SK-N-SH (cell line): ENCODE results near the gene SCN4A. TPM values are rescaled to one million over a fixed set of nuclear protein-coding genes. Genes with fewer than 3 reads are reported as not detected.

ENCODE experiments used
- CTCF ChIA-PET: fragments of 300-600, 350-600 bp; formaldehyde crosslinking; extraction: SDS; loops from one replicate; lab custom pipeline; 2021; lab: Yijun Ruan, JAX
- POLR2A ChIA-PET: fragments of 350-600 bp; sonication (Branson Sonifier 250); formaldehyde crosslinking; extraction: SDS; loops from one replicate; lab custom pipeline; 2020; ENCODE audit warnings: antibody characterized with exemption, inconsistent platforms; lab: Yijun Ruan, JAX
- DNase-seq: peaks from one replicate; pipeline ENCODE4 v3.0.0; 2012
- H2AFZ ChIP-seq: fragments of 200-600 bp; sonication (generic); 2 replicates; pipeline ENCODE4 v1.8.1; 2016; ENCODE audit warnings: antibody characterized with exemption, mild to moderate bottlenecking, low read depth
- H3F3A ChIP-seq: fragments of 200-600 bp; sonication (generic); replicated peaks from 2 replicates; pipeline ENCODE3; 2016; ENCODE audit warnings: antibody characterized with exemption, mild to moderate bottlenecking; ENCODE audit not compliant: insufficient read depth
- H3K27ac ChIP-seq, 2 experiments: fragments of 200-500 bp in 1 of 2; fragments of 200-600 bp in 1 of 2; sonication (Bioruptor generic) in 1 of 2; sonication (generic), shearing (Covaris generic) in 1 of 2; 2 replicates each; pipeline versions ENCODE4 v1.5.1 to v1.6.1; 2014 to 2016; ENCODE audit warnings: low read depth in 2 of 2, inconsistent platforms in 1 of 2, low read length in 1 of 2, mild to moderate bottlenecking in 1 of 2, mixed read lengths in 1 of 2
- H3K27me3 ChIP-seq: fragments of 200-600 bp; sonication (generic), shearing (Covaris generic); 2 replicates; pipeline ENCODE4 v1.6.1; 2016; ENCODE audit warnings: mixed run types; ENCODE audit not compliant: insufficient read depth
- H3K36me3 ChIP-seq, 2 experiments: fragments of 200-500 bp in 1 of 2; fragments of 200-600 bp in 1 of 2; sonication (Bioruptor generic) in 1 of 2; sonication (generic) in 1 of 2; replicated peaks in 1 of 2; 2 replicates each; pipeline versions ENCODE3 to v1.5.1; 2014 to 2016; ENCODE audit warnings: low read length in 1 of 2, mild to moderate bottlenecking in 1 of 2; ENCODE audit not compliant: insufficient read depth in 2 of 2, control insufficient read depth in 1 of 2
- H3K4me1 ChIP-seq, 2 experiments: fragments of 200-500 bp in 1 of 2; fragments of 200-600 bp in 1 of 2; sonication (Bioruptor generic) in 1 of 2; sonication (generic), shearing (Covaris generic) in 1 of 2; 2 replicates each; pipeline versions ENCODE4 v1.5.1 to v1.6.1; 2014 to 2016; ENCODE audit warnings: low read depth in 1 of 2, low read length in 1 of 2, mixed run types in 1 of 2; ENCODE audit not compliant: insufficient read depth in 2 of 2, control insufficient read depth in 1 of 2
- H3K4me2 ChIP-seq: fragments of 200-600 bp; sonication (generic), shearing (Covaris generic); 2 replicates; pipeline ENCODE4 v1.6.1; 2017; ENCODE audit warnings: mixed run types
- H3K4me3 ChIP-seq, 2 experiments: fragments of 200-500 bp in 1 of 2; fragments of 200-600 bp in 1 of 2; sonication (Bioruptor generic) in 1 of 2; sonication (generic), shearing (Covaris generic) in 1 of 2; 2 replicates each; pipeline versions ENCODE4 v1.5.1 to v1.8.1; 2014 to 2016; ENCODE audit warnings: low read depth in 2 of 2, inconsistent platforms in 1 of 2, low read length in 1 of 2, mild to moderate bottlenecking in 1 of 2, mixed read lengths in 1 of 2, moderate library complexity in 1 of 2
- H3K79me2 ChIP-seq: fragments of 200-600 bp; sonication (generic); 2 replicates; pipeline ENCODE4 v1.8.1; 2017; ENCODE audit warnings: mild to moderate bottlenecking; ENCODE audit not compliant: insufficient read depth
- H3K9ac ChIP-seq: fragments of 200-600 bp; sonication (generic); 2 replicates; pipeline ENCODE4 v1.6.1; 2017; ENCODE audit warnings: mixed run types
- H3K9me2 ChIP-seq: fragments of 200-600 bp; sonication (generic); 2 replicates; pipeline ENCODE4 v1.6.1; 2017; ENCODE audit warnings: mixed run types
- H3K9me3 ChIP-seq: fragments of 200-600 bp; sonication (generic); 2 replicates; pipeline ENCODE4 v1.6.1; 2017; ENCODE audit warnings: mixed run types, mild to moderate bottlenecking, moderate library complexity
- H4K20me1 ChIP-seq: fragments of 200-600 bp; sonication (generic); 2 replicates; pipeline ENCODE4 v1.6.1; 2017; ENCODE audit warnings: mild to moderate bottlenecking, mixed run types; ENCODE audit not compliant: insufficient read depth
- ELF1 ChIP-seq: IDR thresholded peaks from 2 replicates; pipeline ENCODE4 v1.4.0; 2012
- EZH2phosphoT487 ChIP-seq: fragments of 200-600 bp; sonication (generic); IDR thresholded peaks from 2 replicates; pipeline ENCODE4 v1.6.1; 2017; ENCODE audit warnings: low read depth, mixed run types, mild to moderate bottlenecking, antibody characterized with exemption, moderate library complexity, borderline replicate concordance
- FOSL2 ChIP-seq: IDR thresholded peaks from 2 replicates; pipeline ENCODE4 v1.4.0; 2012; ENCODE audit warnings: low read depth, mild to moderate bottlenecking, moderate library complexity, borderline replicate concordance
- FOXM1 ChIP-seq: IDR thresholded peaks from 2 replicates; pipeline ENCODE4 v1.4.0; 2012; ENCODE audit warnings: low read depth, mild to moderate bottlenecking
- GABPA ChIP-seq: IDR thresholded peaks from 2 replicates; pipeline ENCODE4 v1.4.0; 2012; ENCODE audit warnings: low read depth, mild to moderate bottlenecking
- GATA2 ChIP-seq: sonication (generic); formaldehyde crosslinking; IDR thresholded peaks from 2 replicates; pipeline ENCODE4 v1.5.0; 2020; ENCODE audit warnings: mild to moderate bottlenecking, missing genetic modification reagents
- JUND ChIP-seq: IDR thresholded peaks from 2 replicates; pipeline ENCODE4 v1.4.0; 2012
- MEF2A ChIP-seq: IDR thresholded peaks from 2 replicates; pipeline ENCODE4 v1.4.0; 2012; ENCODE audit warnings: low read depth, borderline replicate concordance
- NRF1 ChIP-seq: IDR thresholded peaks from 2 replicates; pipeline ENCODE4 v1.6.1; 2012; ENCODE audit warnings: low read depth, mild to moderate bottlenecking, low read length
- PBX3 ChIP-seq: IDR thresholded peaks from 2 replicates; pipeline ENCODE4; 2012
- SMC3 ChIP-seq: IDR thresholded peaks from 2 replicates; pipeline ENCODE4 v1.6.1; 2012; ENCODE audit warnings: low read depth, low read length, improper control_type of control experiment
- USF1 ChIP-seq: IDR thresholded peaks from 2 replicates; pipeline ENCODE4 v1.4.0; 2012; ENCODE audit warnings: low read depth, borderline replicate concordance
- USF2 ChIP-seq: fragments of 150-350 bp; IDR thresholded peaks from 2 replicates; pipeline ENCODE4 v1.6.1; 2017; ENCODE audit warnings: antibody characterized with exemption, low read length, low read depth, borderline replicate concordance
- ZBTB33 ChIP-seq: IDR thresholded peaks from 2 replicates; pipeline ENCODE4 v1.4.0; 2012; ENCODE audit warnings: low read depth, borderline replicate concordance
- WGBS: methylation state at CpG from one replicate; pipeline ENCODE4 v1.1.6; 2017; ENCODE audit warnings: low lambda C conversion rate; 5-methylcytosine and 5-hydroxymethylcytosine counted together
- polyA plus RNA-seq, 3 experiments: library from polyadenylated mRNA; depleted of rRNA; stranded (reverse); fragments of >200 nt; gene quantifications; 2 replicates each; pipeline ENCODE4 v1.2.3, GENCODE V29; 2012
- TF ChIP-seq, protein P1 (sequence below): fragments of 150-350 bp; IDR thresholded peaks from 2 replicates; pipeline ENCODE4 v1.6.1; 2016; ENCODE audit warnings: mild to moderate bottlenecking, low read depth, low read length
- TF ChIP-seq, protein P2 (sequence below): IDR thresholded peaks from 2 replicates; pipeline ENCODE4 v1.4.0; 2012; ENCODE audit warnings: low read depth
- TF ChIP-seq, protein P3 (sequence below): fragments of 200-600 bp; sonication (generic); IDR thresholded peaks from 2 replicates; pipeline ENCODE4 v1.6.1; 2017; ENCODE audit warnings: antibody characterized with exemption, mild to moderate bottlenecking, moderate library complexity

The SCN4A gene
- polyA plus RNA-seq, 1 of the 3 experiments (the other 2 are of a cell fraction), result not detected

- Histone ChIP-seq H3K4me1 (peaks cover 4 to 6% of the 10 kb centered on the region in 2 experiments; a peak in 3 of 4 replicates), H3K27me3 (no peaks in the 10 kb centered on the region), H3K27ac (no peak overlapping the region), H3K4me3 (no peak overlapping the region), H4K20me1 (no peaks in the 10 kb centered on the region), H2AFZ (no peak overlapping the region), H3K9me3 (no peaks in the 10 kb centered on the region), H3K79me2 (no peaks in the 10 kb centered on the region), H3F3A (no peaks in the 10 kb centered on the region), H3K36me3 (no peaks in the 10 kb centered on the region), H3K9me2 (no peaks in the 10 kb centered on the region)
- WGBS, result 75% methylated on average over 10 of the region's 10 CpGs
- POLR2A ChIA-PET, result no interaction called here
- DNase-seq, result no peak
- TF ChIP-seq USF2, result no peak
- TF ChIP-seq, protein P1, sequence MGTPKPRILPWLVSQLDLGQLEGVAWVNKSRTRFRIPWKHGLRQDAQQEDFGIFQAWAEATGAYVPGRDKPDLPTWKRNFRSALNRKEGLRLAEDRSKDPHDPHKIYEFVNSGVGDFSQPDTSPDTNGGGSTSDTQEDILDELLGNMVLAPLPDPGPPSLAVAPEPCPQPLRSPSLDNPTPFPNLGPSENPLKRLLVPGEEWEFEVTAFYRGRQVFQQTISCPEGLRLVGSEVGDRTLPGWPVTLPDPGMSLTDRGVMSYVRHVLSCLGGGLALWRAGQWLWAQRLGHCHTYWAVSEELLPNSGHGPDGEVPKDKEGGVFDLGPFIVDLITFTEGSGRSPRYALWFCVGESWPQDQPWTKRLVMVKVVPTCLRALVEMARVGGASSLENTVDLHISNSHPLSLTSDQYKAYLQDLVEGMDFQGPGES, result no peak
- TF ChIP-seq GABPA, result no peak
- no peak for TF ChIP-seq MEF2A
- TF ChIP-seq, protein P2, sequence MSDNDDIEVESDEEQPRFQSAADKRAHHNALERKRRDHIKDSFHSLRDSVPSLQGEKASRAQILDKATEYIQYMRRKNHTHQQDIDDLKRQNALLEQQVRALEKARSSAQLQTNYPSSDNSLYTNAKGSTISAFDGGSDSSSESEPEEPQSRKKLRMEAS, result no peak
- no peak for TF ChIP-seq JUND
- TF ChIP-seq, protein P3, sequence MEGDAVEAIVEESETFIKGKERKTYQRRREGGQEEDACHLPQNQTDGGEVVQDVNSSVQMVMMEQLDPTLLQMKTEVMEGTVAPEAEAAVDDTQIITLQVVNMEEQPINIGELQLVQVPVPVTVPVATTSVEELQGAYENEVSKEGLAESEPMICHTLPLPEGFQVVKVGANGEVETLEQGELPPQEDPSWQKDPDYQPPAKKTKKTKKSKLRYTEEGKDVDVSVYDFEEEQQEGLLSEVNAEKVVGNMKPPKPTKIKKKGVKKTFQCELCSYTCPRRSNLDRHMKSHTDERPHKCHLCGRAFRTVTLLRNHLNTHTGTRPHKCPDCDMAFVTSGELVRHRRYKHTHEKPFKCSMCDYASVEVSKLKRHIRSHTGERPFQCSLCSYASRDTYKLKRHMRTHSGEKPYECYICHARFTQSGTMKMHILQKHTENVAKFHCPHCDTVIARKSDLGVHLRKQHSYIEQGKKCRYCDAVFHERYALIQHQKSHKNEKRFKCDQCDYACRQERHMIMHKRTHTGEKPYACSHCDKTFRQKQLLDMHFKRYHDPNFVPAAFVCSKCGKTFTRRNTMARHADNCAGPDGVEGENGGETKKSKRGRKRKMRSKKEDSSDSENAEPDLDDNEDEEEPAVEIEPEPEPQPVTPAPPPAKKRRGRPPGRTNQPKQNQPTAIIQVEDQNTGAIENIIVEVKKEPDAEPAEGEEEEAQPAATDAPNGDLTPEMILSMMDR, result no peak
- no peak for TF ChIP-seq SMC3
- TF ChIP-seq FOXM1, result no peak
- TF ChIP-seq EZH2phosphoT487, result no peak
- no peak for TF ChIP-seq PBX3
- no peak for TF ChIP-seq NRF1
- no peak for TF ChIP-seq ELF1
- TF ChIP-seq USF1, result no peak
- TF ChIP-seq FOSL2, result no peak
- no peak for TF ChIP-seq GATA2 (CRISPR knock-in tag)
- TF ChIP-seq ZBTB33, result no peak
- TF ChIP-seq, all 33 proteins: peak for 0
- no peak overlapping the region for H3K9ac ChIP-seq
- CTCF ChIA-PET, result interaction anchor here (1.1 to 4.1 kb wide), 5 partner anchors 18 to 164 kb away, joined by 3 to 22 read pairs (median 11); no protein-coding TSS in a partner anchor
- no peak overlapping the region for H3K4me2 ChIP-seq
Measured at GRCh38 chr17:63969278-63969677, 3.4 kb downstream of the SCN4A start.
